A549 (cell line): ENCODE measurements around the gene UBE2E2. TPM values are rescaled to one million over a fixed set of nuclear protein-coding genes. Genes with fewer than 3 reads are reported as not detected.

Experiments
- ATAC-seq, 2 experiments: fragments of 200-7000 bp in 1 of 2; fragments of >200 bp in 1 of 2; cut with Nextera tagmentation in 1 of 2; cut with Tn5 transposase in 1 of 2; 3 replicates each; pipeline versions ENCODE4 v1.8.0 to v1.9.1; 2018 to 2020; ENCODE audit warnings: mild to moderate bottlenecking in 1 of 2, moderate library complexity in 1 of 2
- CTCF ChIA-PET: fragments of 300-600 bp; sonication (Branson Sonifier 250); formaldehyde crosslinking; extraction: SDS; loops from one replicate; lab custom pipeline; 2021; ENCODE audit warnings: antibody characterized with exemption, inconsistent platforms; lab: Yijun Ruan, JAX
- POLR2A ChIA-PET: fragments of 350-600 bp; formaldehyde crosslinking; extraction: SDS; loops from one replicate; lab custom pipeline; 2021; ENCODE audit warnings: antibody characterized with exemption, inconsistent platforms; lab: Yijun Ruan, JAX
- DNase-seq, 2 experiments: peaks; one replicate each; pipeline versions ENCODE4 v3.0.0 to v3.0.0-alpha.2; 2011 to 2016; ENCODE audit warnings: low read depth in 1 of 2, low spot score in 1 of 2
- FAIRE-seq: peaks from 2 replicates; lab custom pipeline; 2011; peaks lifted over from hg19 to GRCh38; lab: Jason Lieb, UNC
- H3K27ac ChIP-seq, 2 experiments: fragments of >200 bp; sonication (Bioruptor Twin); formaldehyde crosslinking; 3 replicates each; pipeline ENCODE4 v1.5.1; 2016 to 2017
- H3K4me1 ChIP-seq: fragments of >200 bp; sonication (Bioruptor Twin); formaldehyde crosslinking; 3 replicates; pipeline ENCODE4 v1.6.1; 2016
- H3K4me2 ChIP-seq: fragments of >200 bp; sonication (Bioruptor Twin); formaldehyde crosslinking; 3 replicates; pipeline ENCODE4 v1.6.1; 2016
- H3K4me3 ChIP-seq: fragments of >200 bp; sonication (Bioruptor Twin); formaldehyde crosslinking; 3 replicates; pipeline ENCODE4 v1.5.1; 2016
- H3K9me3 ChIP-seq: fragments of >200 bp; sonication (Bioruptor Twin); formaldehyde crosslinking; 3 replicates; pipeline ENCODE4 v1.6.1; 2016
- BCL3 ChIP-seq: fragments of >200 bp; sonication (Bioruptor Twin); formaldehyde crosslinking; IDR thresholded peaks from 3 replicates; pipeline ENCODE4 v1.6.1; 2016
- CHD2 ChIP-seq: fragments of 150-350 bp; IDR thresholded peaks from 2 replicates; pipeline ENCODE4 v1.6.1; 2014; ENCODE audit warnings: low read length; ENCODE audit not compliant: partially characterized antibody
- CHD4 ChIP-seq: fragments of 200-600 bp; sonication (generic); IDR thresholded peaks from 2 replicates; pipeline ENCODE4 v1.6.1; 2016; ENCODE audit warnings: antibody characterized with exemption, mild to moderate bottlenecking, borderline replicate concordance
- EP300 ChIP-seq, 2 experiments: fragments of >200 bp; sonication (Bioruptor Twin); formaldehyde crosslinking; IDR thresholded peaks; 2 replicates in 1 of 2; 3 replicates in 1 of 2; pipeline ENCODE4 v1.6.1; 2016 to 2017
- FOXS1 ChIP-seq: fragments of 250-450 bp; sonication (Bioruptor Pico); IDR thresholded peaks from 2 replicates; pipeline ENCODE4 v1.5.0; 2020; ENCODE audit warnings: mild to moderate bottlenecking, moderate library complexity
- HOXB5 ChIP-seq: fragments of 250-450 bp; sonication (Bioruptor Pico); IDR thresholded peaks from 2 replicates; pipeline ENCODE4 v1.5.0; 2020; ENCODE audit warnings: mild to moderate bottlenecking, moderate library complexity
- JUN ChIP-seq, 2 experiments: fragments of >200 bp; sonication (Bioruptor Twin); formaldehyde crosslinking; IDR thresholded peaks; 2 replicates in 1 of 2; 3 replicates in 1 of 2; pipeline ENCODE4 v1.6.1; 2016 to 2017
- JUNB ChIP-seq: fragments of >200 bp; sonication (Bioruptor Twin); formaldehyde crosslinking; IDR thresholded peaks from 2 replicates; pipeline ENCODE4 v1.6.1; 2016
- KDM1A ChIP-seq: fragments of 200-600 bp; sonication (generic); IDR thresholded peaks from 2 replicates; pipeline ENCODE4 v1.6.1; 2016; ENCODE audit warnings: low read depth, mild to moderate bottlenecking
- NFE2L2 ChIP-seq: fragments of 150-350 bp; conservative IDR thresholded peaks from 2 replicates; pipeline ENCODE4 v1.6.1; 2014; ENCODE audit warnings: low read length
- RAD21 ChIP-seq, 2 experiments: fragments of >200 bp in 1 of 2; sonication (Bioruptor Twin) in 1 of 2; formaldehyde crosslinking in 1 of 2; IDR thresholded peaks in 1 of 2; conservative IDR thresholded peaks in 1 of 2; 2 replicates in 1 of 2; 3 replicates in 1 of 2; pipeline ENCODE4 v1.6.1; 2012 to 2018; ENCODE audit warnings: inconsistent platforms in 1 of 2
- TP53 ChIP-seq: fragments of 250-450 bp; sonication (Bioruptor Pico); IDR thresholded peaks from 2 replicates; pipeline ENCODE4 v1.5.0; 2021; ENCODE audit warnings: mild to moderate bottlenecking, moderate library complexity
- WGBS: methylation state at CpG from one replicate; pipeline ENCODE4 v1.1.6; 2017; ENCODE audit errors: missing lambda C conversion rate; 5-methylcytosine and 5-hydroxymethylcytosine counted together
- polyA plus RNA-seq, 4 experiments: library from polyadenylated mRNA; depleted of rRNA in 3 of 4; stranded (reverse); fragments of >200 nt; fragmentation: RNase III in 1 of 4; extraction: RNeasy Plus Mini Kit Qiagen cat#74134 plus additional on column Dnase treatment in 1 of 4; gene quantifications; 2 replicates in 3 of 4; 3 replicates in 1 of 4; pipeline ENCODE4 v1.2.3, GENCODE V29; 2011 to 2017
- TF ChIP-seq, protein P1 (sequence below): IDR thresholded peaks from 2 replicates; pipeline ENCODE4 v1.6.1; 2012
- TF ChIP-seq, protein P2 (sequence below): IDR thresholded peaks from 2 replicates; pipeline ENCODE4 v1.6.1; 2012; ENCODE audit warnings: low read depth, borderline replicate concordance
- TF ChIP-seq, protein P3 (sequence below): fragments of 250-450 bp; sonication (Bioruptor Pico); IDR thresholded peaks from 2 replicates; pipeline ENCODE4 v1.5.0; 2020; ENCODE audit warnings: low read depth, mild to moderate bottlenecking, moderate library complexity
- TF ChIP-seq, protein P4 (sequence below): fragments of 250-450 bp; sonication (Bioruptor Pico); IDR thresholded peaks from 2 replicates; pipeline ENCODE4 v1.5.0; 2021; ENCODE audit warnings: mild to moderate bottlenecking, moderate library complexity, borderline replicate concordance

UBE2E2 gene
- polyA plus RNA-seq, 2 of the 4 experiments (the other 2 are of a cell fraction) = 28.3 to 56.1 TPM

DNA sequence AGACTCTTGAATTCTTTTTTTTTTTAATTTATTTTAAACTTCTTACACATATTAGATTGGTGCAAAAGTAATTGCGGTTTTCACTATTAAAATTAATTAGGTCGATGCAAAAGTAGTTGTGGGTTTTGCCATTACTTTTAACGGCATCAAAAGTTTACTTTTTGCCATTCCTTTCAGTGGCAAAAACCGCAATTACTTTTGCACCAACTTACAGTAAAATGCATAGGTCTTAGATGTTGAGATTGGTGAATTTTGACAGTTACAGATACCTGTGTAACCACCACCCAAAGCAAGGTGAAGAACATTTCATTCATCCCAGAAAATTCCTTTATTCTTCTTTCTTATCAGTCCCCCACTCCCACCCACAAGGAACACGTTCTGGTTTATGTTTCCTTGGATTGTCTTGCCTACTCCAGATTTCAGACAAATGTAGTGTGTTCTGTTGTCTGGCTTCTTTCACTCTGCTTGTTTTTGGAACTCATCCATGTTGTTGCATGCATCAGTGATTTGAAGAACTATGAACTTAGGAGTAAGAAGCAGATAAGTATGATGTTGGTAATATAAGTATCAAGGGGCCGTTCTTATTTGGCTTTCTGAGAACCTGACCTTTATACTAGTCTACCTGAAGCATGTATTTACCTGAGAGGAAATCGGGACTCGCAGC, 404.2 kb downstream of the UBE2E2 start:
- no peaks in the 10 kb centered on the region for H3K9me3 ChIP-seq
- TF ChIP-seq, protein P1, sequence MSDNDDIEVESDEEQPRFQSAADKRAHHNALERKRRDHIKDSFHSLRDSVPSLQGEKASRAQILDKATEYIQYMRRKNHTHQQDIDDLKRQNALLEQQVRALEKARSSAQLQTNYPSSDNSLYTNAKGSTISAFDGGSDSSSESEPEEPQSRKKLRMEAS = no peak
- TF ChIP-seq CHD2 (no peak), JUNB (no peak), BCL3 (no peak), HOXB5 (CRISPR knock-in tag) (no peak)
- TF ChIP-seq, protein P2, sequence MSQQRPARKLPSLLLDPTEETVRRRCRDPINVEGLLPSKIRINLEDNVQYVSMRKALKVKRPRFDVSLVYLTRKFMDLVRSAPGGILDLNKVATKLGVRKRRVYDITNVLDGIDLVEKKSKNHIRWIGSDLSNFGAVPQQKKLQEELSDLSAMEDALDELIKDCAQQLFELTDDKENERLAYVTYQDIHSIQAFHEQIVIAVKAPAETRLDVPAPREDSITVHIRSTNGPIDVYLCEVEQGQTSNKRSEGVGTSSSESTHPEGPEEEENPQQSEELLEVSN = no peak
- TF ChIP-seq, all 56 proteins: peak for 0
- POLR2A ChIA-PET = interaction anchor here (0.5 kb wide), 1 partner anchor 149 kb away, joined by 3 read pairs; no protein-coding TSS in a partner anchor
- Histone ChIP-seq H3K4me2 (no peak overlapping the region), H3K4me3 (no peak overlapping the region), H3K4me1 (peaks cover 4% of the 10 kb centered on the region; the same call in 2 of the 3 replicates), H3K27ac (no peak overlapping the region)
- FAIRE-seq (no peak), DNase-seq (no peak), ATAC-seq (no peak)
- CTCF ChIA-PET = interaction anchor here (0.6 kb wide), 1 partner anchor 61 kb away, joined by 3 read pairs; no protein-coding TSS in a partner anchor
- WGBS = 56% methylated on average over 8 of the region's 8 CpGs

DNA sequence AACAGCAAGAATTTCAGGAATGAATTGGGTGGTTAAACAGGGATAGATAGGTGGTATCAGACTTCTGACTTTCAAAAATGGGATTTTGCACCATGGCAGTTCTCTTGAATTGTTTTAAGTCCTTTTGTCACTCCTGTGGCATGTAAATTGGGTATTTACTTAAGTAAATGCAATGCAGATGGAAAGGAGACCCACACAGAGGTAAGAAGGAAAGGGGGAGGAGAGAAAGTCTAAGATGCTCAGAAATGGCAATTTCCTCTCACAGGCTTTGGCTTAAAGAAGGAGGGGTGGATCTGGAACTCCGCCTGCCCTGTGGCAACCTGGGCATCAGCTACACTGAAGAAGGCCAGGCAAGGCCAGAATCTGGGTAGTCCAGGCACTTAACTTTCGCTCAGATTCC, 405.5 kb downstream of the UBE2E2 start:
- no peak overlapping the region for H3K4me3 ChIP-seq
- TF ChIP-seq, protein P3, sequence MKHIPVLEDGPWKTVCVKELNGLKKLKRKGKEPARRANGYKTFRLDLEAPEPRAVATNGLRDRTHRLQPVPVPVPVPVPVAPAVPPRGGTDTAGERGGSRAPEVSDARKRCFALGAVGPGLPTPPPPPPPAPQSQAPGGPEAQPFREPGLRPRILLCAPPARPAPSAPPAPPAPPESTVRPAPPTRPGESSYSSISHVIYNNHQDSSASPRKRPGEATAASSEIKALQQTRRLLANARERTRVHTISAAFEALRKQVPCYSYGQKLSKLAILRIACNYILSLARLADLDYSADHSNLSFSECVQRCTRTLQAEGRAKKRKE (CRISPR knock-in tag) = no peak
- TF ChIP-seq TP53 (CRISPR knock-in tag) = no peak
- TF ChIP-seq EP300 (IDR thresholded peaks at IDR 0.05) = no peak
- no peak for TF ChIP-seq CHD4
- TF ChIP-seq, protein P4, sequence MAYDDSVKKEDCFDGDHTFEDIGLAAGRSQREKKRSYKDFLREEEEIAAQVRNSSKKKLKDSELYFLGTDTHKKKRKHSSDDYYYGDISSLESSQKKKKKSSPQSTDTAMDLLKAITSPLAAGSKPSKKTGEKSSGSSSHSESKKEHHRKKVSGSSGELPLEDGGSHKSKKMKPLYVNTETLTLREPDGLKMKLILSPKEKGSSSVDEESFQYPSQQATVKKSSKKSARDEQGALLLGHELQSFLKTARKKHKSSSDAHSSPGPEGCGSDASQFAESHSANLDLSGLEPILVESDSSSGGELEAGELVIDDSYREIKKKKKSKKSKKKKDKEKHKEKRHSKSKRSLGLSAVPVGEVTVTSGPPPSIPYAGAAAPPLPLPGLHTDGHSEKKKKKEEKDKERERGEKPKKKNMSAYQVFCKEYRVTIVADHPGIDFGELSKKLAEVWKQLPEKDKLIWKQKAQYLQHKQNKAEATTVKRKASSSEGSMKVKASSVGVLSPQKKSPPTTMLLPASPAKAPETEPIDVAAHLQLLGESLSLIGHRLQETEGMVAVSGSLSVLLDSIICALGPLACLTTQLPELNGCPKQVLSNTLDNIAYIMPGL (CRISPR knock-in tag) = no peak
- TF ChIP-seq, protein P2 = no peak
- H3K4me2 ChIP-seq = no peak overlapping the region
- DNase-seq (no peak), ATAC-seq (no peak), FAIRE-seq (no peak)
- CTCF ChIA-PET = no interaction called here
- H3K9me3 ChIP-seq = no peaks in the 10 kb centered on the region
- no peak overlapping the region for H3K27ac ChIP-seq
- 87% methylated on average over 2 of the region's 2 CpGs for WGBS
- H3K4me1 ChIP-seq = peaks cover 13% of the 10 kb centered on the region; the same call in 2 of the 3 replicates
- POLR2A ChIA-PET = no interaction called here

GRCh38 chr3:23611737-23612295, 408.7 kb downstream of the UBE2E2 start:
- peak in 1 of 2 experiments; percentile 40; a peak in 3 of 6 replicates for ATAC-seq
- CTCF ChIA-PET = interaction anchor here (0.8 to 1.3 kb wide), 2 partner anchors 10 to 19 kb away, joined by 3 read pairs; no protein-coding TSS in a partner anchor

More at GRCh38 chr3:23611737-23612295, 408.7 kb downstream of the UBE2E2 start:
- Histone ChIP-seq H3K4me2 (peak overlapping the region; percentile 39), H3K27ac (peak overlapping the region; percentile 56 to 58; a peak in 4 of 6 replicates), H3K4me3 (no peak overlapping the region), H3K9me3 (no peaks in the 10 kb centered on the region), H3K4me1 (peaks cover 13% of the 10 kb centered on the region; the same call in 2 of the 3 replicates)
- TF ChIP-seq RAD21 (conservative IDR thresholded peaks at IDR 0.05 in 1 of 2, IDR thresholded peaks at IDR 0.05 in 1 of 2) (no peak), JUNB (no peak), KDM1A (no peak), JUN (IDR thresholded peaks at IDR 0.05) (no peak), NFE2L2 (no peak), BCL3 (no peak), FOXS1 (CRISPR knock-in tag) (no peak)
- 89% methylated on average over 13 of the region's 13 CpGs for WGBS
- FAIRE-seq (no peak), DNase-seq (no peak)
- POLR2A ChIA-PET = no interaction called here
